AML-193 (cell line): ENCODE measurements around the gene RENBP.

Experiments
- DNase-seq, 2 experiments: peaks; one replicate each; lab custom pipeline; 2025; lab: John Stamatoyannopoulos, UW

The RENBP gene

GRCh38 chrX:153971124-153971449 is 26.6 kb upstream of the RENBP start:
- DNase-seq = peak; percentile 32 to 39

DNA sequence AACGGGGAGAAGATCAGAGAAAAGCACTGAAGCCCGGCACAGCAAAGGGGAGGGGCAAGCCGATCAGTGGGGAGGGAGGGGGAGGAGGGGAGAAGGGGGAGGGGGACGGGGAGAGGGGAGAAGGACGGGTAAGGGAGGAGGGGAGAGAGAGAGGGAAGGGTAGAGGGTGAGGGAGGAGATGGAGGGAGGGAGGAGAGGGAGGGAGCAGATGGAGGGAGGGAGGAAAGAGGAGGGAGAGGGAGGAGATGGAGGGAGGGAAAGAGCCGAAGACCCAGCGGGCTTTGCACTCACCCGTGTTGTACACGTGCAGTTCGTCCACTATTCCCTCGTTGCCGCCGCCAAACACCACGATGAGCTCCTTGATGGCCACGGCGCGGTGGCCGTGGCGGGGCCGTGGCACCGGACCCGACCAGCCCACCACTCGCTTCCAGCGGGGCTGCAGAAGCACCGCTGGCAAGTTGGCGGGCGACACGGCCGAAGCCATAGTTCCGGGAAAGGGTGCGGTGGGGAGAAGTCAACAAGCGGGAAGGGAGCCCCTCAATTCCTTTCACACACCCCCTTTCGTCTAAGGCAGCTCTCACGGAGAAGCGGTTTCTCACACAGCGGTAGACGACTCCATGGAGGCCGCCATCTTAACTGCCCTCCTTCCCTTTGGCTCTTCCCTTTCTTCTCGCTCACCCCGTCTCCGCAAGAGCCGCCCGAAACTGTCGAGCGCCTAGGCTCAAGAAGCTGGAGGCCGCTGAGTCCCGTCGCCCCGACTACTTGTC is 26.1 kb upstream of the RENBP start:
- DNase-seq = no peak

DNA sequence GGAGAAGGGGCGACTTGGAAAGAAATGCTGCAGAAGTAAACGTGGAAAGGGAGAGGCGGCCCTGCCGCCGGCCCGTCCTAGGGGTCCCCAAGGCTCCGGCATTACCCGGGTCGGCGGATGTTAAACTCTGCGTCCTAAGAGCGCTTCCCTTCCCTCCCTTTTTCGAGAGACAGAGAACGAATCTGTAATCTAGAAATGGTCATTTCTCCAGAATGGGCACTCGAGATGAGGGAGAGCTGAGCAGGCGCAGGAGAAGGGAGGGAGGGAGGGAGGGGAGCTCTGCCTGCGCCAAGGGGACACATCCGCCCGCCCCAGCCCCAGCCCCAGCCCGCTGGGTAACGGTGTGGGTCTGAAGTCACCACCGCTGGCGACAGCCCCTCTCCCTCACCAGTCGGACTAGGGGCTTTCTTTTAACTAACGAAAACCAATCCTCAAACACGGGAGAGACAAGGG is 25.5 kb upstream of the RENBP start:
- no peak for DNase-seq

DNA sequence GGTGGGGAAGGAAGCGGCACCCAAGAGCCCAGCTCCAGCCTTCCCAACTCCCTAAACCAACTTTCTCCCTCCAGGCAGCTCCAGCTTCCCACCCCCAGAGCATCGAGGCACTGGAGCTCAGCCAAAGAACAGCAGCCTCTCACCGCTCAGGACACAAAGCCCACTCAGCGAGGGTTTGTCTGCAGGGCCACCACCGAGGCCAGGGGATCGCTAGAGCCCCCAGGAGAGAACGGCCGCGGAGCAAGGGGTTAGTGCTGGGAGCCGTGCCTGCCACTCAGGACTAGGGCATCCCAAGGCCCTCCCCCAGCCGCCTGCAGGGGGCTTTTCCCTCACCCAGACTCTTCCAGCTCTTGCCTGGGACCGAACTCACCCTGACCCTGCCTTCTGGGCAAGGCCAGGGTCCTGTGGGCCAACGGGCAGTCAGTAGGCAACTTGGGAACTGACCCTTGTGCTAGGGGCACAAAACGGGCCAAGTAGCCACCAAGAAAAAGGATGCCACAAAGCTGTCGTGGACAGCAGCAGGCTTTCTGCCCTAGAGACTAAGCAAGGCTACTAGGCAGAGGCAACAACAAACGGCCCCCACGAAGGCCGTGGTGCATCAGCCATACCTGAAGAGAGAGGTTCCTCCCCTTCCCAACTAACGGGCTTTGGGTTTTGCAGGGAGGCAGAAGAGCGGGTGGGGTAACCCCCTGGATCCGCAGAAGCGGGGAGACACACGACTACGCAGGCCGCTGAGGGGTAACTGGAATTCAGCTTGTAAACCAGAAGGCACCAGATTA is 24.9 kb upstream of the RENBP start:
- no peak for DNase-seq

GRCh38 chrX:153968754-153969124 is 24.3 kb upstream of the RENBP start:
- DNase-seq = no peak

DNA sequence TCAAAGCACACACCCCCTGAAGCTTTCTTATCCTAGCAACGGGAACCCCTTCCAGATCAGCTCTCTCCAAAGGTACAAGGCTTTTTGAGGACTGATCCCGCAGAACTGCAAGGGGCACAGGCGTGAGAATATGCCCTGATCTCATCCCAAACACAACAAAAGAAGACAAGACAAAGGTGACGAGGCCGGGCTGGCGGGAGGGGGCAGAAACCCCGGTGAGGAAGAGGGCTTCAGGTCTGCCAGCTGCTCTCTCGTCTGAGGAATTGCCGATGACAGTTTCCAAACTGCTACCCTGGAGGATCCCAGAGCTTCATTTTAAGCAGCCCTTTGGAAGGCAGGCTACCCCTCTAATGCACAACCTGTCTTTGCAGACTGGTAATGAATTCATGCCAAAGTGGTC is 23.8 kb upstream of the RENBP start:
- no peak for DNase-seq

DNA sequence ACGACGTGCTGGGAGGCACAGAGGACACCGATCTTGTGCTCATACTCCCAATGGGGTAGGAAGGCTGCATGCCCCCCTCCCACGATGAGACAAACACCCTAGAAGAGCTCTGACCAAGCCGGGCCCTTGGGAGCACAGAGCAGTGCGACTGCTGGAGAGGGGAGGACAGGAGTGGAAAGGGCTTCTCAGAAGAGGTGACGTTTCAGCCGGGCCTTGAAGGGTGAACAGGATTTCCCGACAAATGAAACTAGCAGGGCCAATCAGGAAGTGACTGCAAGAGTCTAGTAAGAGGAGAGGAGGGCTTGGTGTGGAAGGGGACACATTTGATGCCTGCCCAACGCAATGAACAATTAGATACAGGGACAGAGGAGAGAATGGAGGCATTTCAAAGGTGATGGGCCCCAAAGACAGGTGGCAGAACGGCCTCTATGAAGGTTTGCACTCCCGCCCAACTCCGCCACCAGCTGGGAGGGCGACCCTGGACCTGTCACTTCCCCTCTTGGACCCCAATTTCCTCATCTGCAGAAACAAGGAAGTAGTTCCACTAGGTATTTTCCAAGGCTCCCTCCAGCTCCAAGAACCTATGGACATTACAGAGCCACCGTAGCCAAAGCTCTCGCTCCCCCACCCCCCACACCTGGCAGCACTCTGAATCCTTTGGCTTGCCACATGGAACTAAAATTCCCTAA is 23.2 kb upstream of the RENBP start:
- no peak for DNase-seq

DNA sequence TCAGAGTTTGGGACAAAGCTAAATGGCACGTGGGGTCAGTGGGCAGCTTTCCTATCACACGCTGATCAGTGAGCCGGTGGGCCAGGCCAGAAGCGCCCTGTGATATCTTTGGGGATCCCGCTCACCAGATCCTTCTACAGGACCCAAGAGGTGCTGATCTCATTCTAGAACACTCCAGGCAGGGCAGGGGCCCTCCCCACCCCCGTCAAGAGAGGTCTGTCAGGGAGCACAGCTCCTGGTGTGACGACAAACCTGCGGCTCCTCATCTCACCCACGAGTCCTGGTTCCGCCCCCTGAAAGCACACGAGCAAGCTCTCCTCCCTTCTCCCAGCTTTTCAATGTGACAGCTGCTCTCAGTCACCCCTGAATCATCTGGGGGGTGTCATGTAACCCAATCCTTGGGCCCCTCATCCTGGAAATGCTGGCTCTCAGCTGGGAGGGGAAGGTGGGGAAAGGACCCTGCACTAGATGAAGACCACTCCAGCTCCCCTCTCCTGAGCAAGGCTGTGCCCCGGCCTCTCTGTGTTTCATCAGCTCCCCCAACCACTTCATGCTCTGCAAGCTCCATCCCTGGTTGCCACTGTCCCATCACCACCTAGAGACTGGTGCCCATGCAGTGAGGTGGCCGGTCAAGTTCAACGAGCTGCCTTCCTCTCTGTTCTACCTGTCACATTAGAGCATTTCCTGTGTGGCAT is 22.5 kb upstream of the RENBP start:
- no peak for DNase-seq

GRCh38 chrX:153966283-153966688 is 21.8 kb upstream of the RENBP start:
- DNase-seq = no peak

DNA sequence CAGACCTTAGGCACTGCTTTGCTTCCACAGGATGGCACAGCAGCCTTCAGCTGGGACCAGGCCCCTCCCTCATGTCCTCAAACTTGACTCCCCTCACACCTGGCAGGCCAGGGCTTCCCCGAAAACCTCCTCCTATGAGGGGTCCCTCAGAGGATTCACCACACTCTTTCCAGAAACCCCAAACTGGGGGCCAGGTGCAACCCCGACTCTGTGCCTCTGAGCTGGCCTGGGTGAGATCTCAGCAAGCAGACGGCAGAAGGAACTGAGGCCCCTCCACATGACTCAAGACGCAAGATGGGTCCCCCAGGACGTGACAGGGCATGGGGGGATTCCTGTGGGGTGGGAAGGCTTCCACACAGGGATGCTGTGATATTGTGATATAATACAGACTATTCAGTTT is 21.0 kb upstream of the RENBP start:
- DNase-seq = no peak

DNA sequence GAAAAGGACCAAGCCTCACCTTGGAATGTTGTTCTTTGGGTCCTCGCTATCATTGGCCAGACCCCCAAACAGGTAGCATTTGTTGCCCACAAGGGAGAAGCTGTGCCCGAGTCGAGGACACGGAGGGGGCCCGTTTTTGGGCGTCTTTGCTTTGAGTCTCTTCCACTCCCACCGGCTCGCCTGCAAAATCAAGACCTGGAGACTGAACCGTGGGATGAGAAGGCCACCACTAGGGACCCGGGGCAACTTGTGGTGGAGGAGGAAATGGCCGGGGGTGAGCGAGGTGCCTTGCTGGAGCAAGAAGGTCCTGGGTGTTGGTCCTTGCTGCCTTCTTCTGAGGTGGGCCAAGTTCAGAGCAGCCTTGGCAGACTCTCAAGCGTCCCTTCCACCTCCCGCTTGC is 19.7 kb upstream of the RENBP start:
- no peak for DNase-seq

GRCh38 chrX:153963546-153963945 is 19.1 kb upstream of the RENBP start:
- no peak for DNase-seq

DNA sequence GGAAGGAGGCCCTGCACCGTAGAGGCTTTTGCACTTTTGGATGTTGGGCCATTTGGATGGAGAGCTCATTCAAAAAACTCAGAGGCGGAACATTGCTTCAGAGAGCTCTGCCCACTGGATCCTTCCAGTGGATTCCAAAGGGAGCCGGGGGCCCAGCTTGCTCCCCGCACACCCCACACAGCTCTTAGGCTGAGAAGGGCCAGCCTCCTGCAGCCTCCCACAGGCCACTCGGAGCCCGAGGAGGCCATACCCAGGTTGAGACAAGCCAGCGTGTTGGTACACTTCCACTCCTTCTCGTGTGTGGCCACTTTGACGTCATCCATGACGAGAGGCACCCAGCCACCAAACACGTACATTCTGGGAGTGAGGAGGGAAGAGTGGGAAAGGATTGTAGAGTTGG is 16.8 kb upstream of the RENBP start:
- DNase-seq = no peak

- no peak for DNase-seq
Observed at GRCh38 chrX:153960786-153961185, 16.3 kb upstream of the RENBP start.

- no peak for DNase-seq
Observed at GRCh38 chrX:153960077-153960476, 15.6 kb upstream of the RENBP start.

GRCh38 chrX:153959649-153960048 is 15.2 kb upstream of the RENBP start:
- DNase-seq = no peak

DNA sequence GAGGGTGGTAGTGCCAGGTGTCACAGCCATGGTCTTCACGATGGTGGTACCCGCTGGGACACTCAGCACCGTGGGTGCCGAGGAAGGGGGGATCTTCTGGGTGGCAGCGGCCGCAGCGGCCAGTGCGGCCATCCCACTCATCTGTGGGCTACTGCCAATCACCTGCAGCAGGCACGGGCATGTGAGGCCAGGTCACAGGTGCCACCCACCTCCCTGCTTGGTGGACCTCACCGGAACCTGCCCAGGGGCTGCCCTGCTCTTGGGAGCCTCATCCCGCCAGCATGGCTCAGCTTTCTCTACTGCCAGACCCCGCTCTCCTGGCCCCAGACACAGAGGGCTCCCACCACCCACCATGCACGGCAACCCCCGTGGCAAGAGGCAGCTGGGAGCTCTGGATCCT is 14.2 kb upstream of the RENBP start:
- no peak for DNase-seq

DNA sequence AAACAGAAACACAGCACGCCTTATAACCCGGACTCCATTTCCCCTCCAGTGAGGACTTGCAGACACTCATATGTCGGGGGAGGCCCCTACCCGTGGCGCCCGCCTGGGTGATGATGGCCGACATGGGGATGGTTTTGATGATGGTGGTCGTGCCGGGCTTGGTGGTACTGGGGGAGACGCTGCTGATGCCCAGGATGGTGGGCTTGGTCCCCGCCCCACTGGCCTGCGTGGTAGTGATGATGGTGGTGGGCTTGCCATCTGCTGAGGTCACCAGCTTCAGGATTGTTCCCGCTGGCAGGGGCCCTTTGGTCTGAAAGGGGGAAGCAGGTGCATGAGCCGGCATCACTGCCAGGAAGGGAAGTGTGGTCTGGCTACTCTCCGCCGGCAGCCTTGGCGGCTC is 12.8 kb upstream of the RENBP start:
- DNase-seq = no peak

DNA sequence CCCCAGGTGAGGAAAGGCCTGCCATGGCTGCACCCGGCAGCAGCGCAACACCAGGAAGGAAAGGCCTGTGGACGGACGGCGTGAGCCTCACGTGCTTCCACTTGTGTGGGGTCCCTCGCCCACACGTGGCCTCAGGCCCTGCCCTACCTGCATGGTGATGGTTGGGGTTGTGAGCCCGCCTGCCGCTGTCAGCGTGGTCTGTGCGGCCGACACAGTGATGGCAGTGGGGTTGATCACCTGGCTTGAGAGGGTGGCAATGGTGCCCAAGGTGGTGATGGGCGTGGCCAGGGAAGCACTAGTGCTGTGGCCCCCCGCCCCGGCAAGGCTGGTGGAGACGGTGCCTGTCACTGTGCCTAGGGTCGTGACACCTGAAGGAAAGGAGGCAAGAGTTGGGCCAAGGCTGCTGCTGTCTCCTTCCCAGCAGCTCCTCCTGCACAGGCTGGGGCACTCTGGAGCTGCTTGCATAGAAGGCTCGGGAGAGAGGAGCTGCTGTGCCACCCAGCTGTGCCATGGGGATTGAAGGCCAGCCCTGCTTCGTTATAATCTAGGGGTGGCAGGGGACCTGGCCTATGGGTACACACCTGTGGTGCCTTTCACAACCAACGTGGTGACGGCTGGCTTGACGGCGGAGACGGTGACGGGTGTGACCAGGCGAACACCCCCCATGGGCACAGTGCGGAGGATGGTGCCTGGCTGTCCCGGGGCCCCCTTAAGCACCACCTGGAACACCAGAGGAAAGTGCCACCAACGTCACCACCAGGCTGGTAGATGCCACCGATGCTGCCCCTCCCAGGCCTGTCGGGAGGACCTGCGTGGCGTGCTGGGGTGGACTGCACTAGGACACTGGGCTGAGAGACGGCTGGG is 11.8 kb upstream of the RENBP start:
- DNase-seq = no peak

DNA sequence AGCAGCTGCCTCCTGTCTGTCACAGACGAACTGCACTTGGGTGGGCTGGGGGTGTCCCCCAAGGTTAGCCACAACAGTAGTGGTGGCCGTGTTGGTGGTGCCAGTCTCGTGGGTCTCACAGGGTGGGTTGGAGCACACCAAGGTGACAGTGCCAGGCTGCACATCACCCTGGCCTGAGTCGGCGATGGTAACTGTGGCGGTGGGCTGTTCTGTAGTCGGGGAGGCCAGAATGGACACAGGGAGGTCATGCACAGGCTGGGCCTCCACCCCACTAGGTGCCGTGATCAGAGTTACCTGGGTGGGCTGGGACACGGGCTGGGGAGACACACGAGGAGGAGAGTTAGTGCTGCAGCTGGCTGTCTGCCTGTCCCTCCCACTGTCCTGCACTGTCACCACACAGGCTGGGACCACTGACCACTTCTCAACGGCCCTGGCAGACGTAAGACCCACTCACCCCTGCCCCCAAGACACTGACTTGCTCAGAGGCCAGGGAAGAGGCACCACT is 10.8 kb upstream of the RENBP start:
- DNase-seq = no peak

- DNase-seq = no peak
Observed at GRCh38 chrX:153954558-153955227, 10.2 kb upstream of the RENBP start.
